Body of pancreas (tissue), 4 donors: ENCODE measurements around the gene BABAM1. TPM values are rescaled to one million over a fixed set of nuclear protein-coding genes. Genes with fewer than 3 reads are reported as not detected.

Experiments
- ATAC-seq: fragments of 150-250 bp; one replicate; pipeline ENCODE4 v1.9.1; 2016
- DNase-seq, 4 donors: peaks; one replicate each; pipeline ENCODE4 v3.0.0-alpha.2; 2019
- H3K27ac ChIP-seq, 4 donors: fragments of 200-600 bp; sonication (generic); 1 replicate in 3 of 4; 2 replicates in 1 of 4; pipeline versions ENCODE4 v1.5.1 to v1.6.1; 2016 to 2019; ENCODE audit warnings: mild to moderate bottlenecking in 1 of 4, mixed read lengths in 1 of 4, moderate library complexity in 1 of 4
- H3K27me3 ChIP-seq, 2 donors: fragments of 200-600 bp; sonication (generic); one replicate each; pipeline ENCODE4 v1.6.0; 2016; ENCODE audit warnings: mild to moderate bottlenecking in 1 of 2
- H3K36me3 ChIP-seq, 2 donors: fragments of 200-600 bp; sonication (generic); replicated peaks in 1 of 2; 2 replicates each; pipeline ENCODE4 v1.5.1; 2016; ENCODE audit warnings: low read depth in 2 of 2; ENCODE audit not compliant: insufficient read depth in 1 of 2
- H3K4me1 ChIP-seq: fragments of 200-600 bp; sonication (generic); one replicate; pipeline ENCODE4 v1.6.0; 2016
- H3K4me3 ChIP-seq, 2 donors: fragments of 200-600 bp; sonication (generic); 1 replicate in 1 of 2; 2 replicates in 1 of 2; pipeline ENCODE4 v1.5.1; 2016 to 2019
- H3K9me3 ChIP-seq, 3 donors: fragments of 200-600 bp; sonication (generic); 1 replicate in 2 of 3; 2 replicates in 1 of 3; pipeline ENCODE4 v1.5.1; 2016
- POLR2A ChIP-seq, 3 donors: fragments of 450-650 bp; IDR thresholded peaks; one replicate each; pipeline ENCODE4 v1.6.1; 2016; ENCODE audit warnings: antibody characterized with exemption in 3 of 3, mild to moderate bottlenecking in 2 of 3
- WGBS, 2 donors: methylation state at CpG; one replicate each; pipeline ENCODE4 v1.1.5; 2017; 5-methylcytosine and 5-hydroxymethylcytosine counted together
- intact Hi-C: fragments of 100-400 bp; cut with DNase I; formaldehyde crosslinking; loops from one replicate; pipeline ENCODE4 v1.15.1; 2023
- total RNA-seq, 2 donors: library from RNA; depleted of rRNA; stranded (reverse); fragments of >200 nt; gene quantifications; one replicate each; pipeline ENCODE4 v1.1.0, GENCODE V29; 2016
- TF ChIP-seq, protein P1 (sequence below), 7 experiments: fragments of 450-650 bp in 4 of 7; fragments of 200-600 bp in 3 of 7; sonication (generic) in 3 of 7; IDR thresholded peaks; one replicate each; pipeline ENCODE4 v1.5.1; 2016 to 2019; ENCODE audit warnings: antibody characterized with exemption in 7 of 7

BABAM1 gene
- 10 to 100 TPM; 45.2 to 84.6 TPM for total RNA-seq

- Histone ChIP-seq H3K9me3 (no peaks in the 10 kb centered on the region), H3K27ac (peak within 1 kb of the TSS in 3 of 4 donors; percentile 29 to 72 (median 71)), H3K4me1 (peaks cover 13% of the 10 kb centered on the region), H3K27me3 (no peaks in the 10 kb centered on the region), H3K36me3 (peaks cover 0 to 5% of the 10 kb centered on the region in 2 donors), H3K4me3 (peak within 1 kb of the TSS; percentile 64 to 69)
- intact Hi-C loops: no loop called here
- TF ChIP-seq POLR2A (IDR thresholded peaks at IDR 0.05): peak in 2 of 3 donors; percentile 45 to 51
- TF ChIP-seq, protein P1, sequence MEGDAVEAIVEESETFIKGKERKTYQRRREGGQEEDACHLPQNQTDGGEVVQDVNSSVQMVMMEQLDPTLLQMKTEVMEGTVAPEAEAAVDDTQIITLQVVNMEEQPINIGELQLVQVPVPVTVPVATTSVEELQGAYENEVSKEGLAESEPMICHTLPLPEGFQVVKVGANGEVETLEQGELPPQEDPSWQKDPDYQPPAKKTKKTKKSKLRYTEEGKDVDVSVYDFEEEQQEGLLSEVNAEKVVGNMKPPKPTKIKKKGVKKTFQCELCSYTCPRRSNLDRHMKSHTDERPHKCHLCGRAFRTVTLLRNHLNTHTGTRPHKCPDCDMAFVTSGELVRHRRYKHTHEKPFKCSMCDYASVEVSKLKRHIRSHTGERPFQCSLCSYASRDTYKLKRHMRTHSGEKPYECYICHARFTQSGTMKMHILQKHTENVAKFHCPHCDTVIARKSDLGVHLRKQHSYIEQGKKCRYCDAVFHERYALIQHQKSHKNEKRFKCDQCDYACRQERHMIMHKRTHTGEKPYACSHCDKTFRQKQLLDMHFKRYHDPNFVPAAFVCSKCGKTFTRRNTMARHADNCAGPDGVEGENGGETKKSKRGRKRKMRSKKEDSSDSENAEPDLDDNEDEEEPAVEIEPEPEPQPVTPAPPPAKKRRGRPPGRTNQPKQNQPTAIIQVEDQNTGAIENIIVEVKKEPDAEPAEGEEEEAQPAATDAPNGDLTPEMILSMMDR (IDR thresholded peaks at IDR 0.05): peak in 2 of 7 experiments; percentile 0 to 1
- DNase-seq (peak; percentile 95 to 99 (median 96)), ATAC-seq (peak; percentile 98)
- 1% methylated on average over 20 to 27 of the region's 27 CpGs for WGBS, 2 donors
Measured at GRCh38 chr19:17266975-17267788, at the start of gene BABAM1. Gene BABAM1, plus strand, starts transcription at chr19:17267443. Its CDS starts 1,364 bp downstream, at chr19:17268807.

DNA sequence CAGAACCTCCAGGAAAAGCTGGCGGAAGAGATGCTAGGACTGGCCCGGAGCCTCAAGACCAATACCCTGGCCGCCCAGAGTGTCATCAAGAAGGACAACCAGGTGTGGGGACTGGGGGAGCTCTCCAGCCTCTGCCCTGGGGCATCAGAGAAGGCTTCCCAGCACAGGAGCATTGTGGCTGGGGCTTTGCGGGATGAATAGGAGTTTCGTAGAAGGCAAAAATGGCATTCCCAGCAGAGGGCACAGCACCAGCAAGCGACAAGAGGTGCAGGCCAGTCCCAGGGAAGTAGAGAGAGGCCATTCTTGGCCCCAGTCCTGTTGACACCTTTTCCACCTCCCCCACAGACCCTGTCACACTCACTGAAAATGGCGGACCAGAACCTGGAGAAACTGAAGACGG, 48.0 kb upstream of the BABAM1 start:
- no peak for TF ChIP-seq POLR2A (IDR thresholded peaks at IDR 0.05)
- DNase-seq (no peak), ATAC-seq (no peak)
- Histone ChIP-seq H3K27ac (no peak overlapping the region), H3K36me3 (peaks cover 7 to 10% of the 10 kb centered on the region in 2 donors), H3K9me3 (no peaks in the 10 kb centered on the region), H3K4me1 (peaks cover 24% of the 10 kb centered on the region), H3K27me3 (no peaks in the 10 kb centered on the region), H3K4me3 (no peak overlapping the region)
- intact Hi-C loops: loop anchor here (10.0 kb wide), 1 partner anchor 144 kb away; the partner anchor contains the start of genes HAUS8 and MYO9B
- WGBS, 2 donors: 90 to 93% methylated on average over 7 to 8 of the region's 8 CpGs

DNA sequence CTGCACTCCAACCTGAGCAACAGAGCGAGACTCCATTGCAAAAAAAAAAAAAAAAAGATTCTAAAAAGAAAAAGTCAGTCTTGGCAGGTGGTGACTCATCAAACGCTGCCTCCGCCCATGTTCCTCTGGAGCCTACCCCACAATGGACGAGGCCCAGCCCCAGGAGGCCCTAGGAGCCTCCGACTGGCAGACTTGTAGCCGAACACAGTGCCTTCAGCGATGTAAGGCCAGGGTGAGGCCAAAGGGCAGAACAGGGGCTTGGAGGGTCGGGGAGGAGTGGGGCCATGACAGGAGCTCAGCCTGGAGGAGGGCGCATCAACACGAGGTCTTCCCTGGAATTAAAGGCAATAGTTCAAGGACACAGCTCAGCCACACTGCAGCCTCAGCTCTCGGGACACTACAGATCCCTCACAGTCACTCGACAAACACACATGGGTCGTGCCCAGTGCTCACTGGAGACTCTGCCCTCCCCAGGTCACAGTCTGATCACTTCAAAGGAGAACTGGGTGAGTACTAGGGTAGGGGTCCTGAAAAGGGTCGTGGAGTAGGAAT, 47.0 kb upstream of the BABAM1 start:
- no peak for TF ChIP-seq POLR2A (IDR thresholded peaks at IDR 0.05)
- TF ChIP-seq, protein P1 (IDR thresholded peaks at IDR 0.05): no peak
- Histone ChIP-seq H3K4me3 (no peak overlapping the region), H3K9me3 (no peaks in the 10 kb centered on the region), H3K27me3 (no peaks in the 10 kb centered on the region), H3K36me3 (peaks cover 7 to 10% of the 10 kb centered on the region in 2 donors), H3K4me1 (peaks cover 19% of the 10 kb centered on the region), H3K27ac (no peak overlapping the region)
- WGBS, 2 donors: 34 to 43% methylated on average over 9 to 13 of the region's 14 CpGs
- peak in 2 of 4 donors; percentile 36 to 64 for DNase-seq
- ATAC-seq: no peak
- intact Hi-C loops: no loop called here

DNA sequence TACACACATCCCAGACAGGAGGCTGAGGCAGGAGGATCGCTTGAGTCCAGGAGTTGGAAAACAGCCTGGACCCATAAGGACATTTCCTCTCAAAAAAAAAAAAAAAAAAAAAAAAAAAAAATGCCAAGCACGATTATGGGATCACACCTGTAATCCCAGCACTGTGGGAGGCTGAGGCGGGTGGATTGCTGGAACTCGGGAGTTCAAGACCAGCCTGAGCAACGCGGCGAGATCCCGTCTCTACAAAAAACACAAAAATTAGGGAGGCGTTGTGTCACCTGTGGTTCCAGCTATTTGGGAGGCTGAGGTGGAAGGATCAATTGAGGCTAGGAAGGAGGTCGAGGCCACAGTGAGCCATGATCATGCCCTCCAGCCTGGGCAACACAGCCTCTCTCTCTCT, 42.2 kb upstream of the BABAM1 start:
- no peaks in the 10 kb centered on the region for H3K9me3 ChIP-seq
- no peak for ATAC-seq
- no peaks in the 10 kb centered on the region for H3K27me3 ChIP-seq
- no peak for DNase-seq
- H3K27ac ChIP-seq: no peak overlapping the region
- H3K4me1 ChIP-seq: peaks cover 28% of the 10 kb centered on the region
- 70 to 78% methylated on average over 10 of the region's 10 CpGs for WGBS, 2 donors
- intact Hi-C loops: no loop called here
- no peak overlapping the region for H3K4me3 ChIP-seq
- TF ChIP-seq, protein P1 (IDR thresholded peaks at IDR 0.05): no peak
- no peak for TF ChIP-seq POLR2A (IDR thresholded peaks at IDR 0.05)
- no peaks in the 10 kb centered on the region for H3K36me3 ChIP-seq
